ENCODE data around the gene EPB41L3.
"Not testable (repeated sequence)": the region's sequence is repeated elsewhere in the genome, so short reads cannot be mapped to it uniquely, and the experiment has no call there.

EPB41L3 gene

DNA sequence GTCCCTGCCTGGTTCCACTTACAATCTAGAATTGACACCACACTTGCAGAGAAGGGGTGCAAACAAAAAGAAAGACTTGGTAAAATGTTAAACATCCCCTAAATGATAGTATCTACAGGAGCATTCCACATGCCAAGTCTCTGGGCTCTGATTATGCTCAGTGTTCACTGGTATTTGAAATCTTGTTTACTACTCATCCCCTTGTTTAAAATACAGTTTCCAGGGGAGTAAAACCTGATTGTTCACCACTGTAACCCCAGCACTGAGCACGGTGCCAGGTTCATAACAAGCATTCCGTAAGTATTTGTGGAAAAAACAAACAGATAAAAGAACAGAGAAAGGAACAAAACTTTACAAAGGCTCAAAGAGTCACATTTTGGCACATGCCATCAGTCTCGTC is 11.7 kb downstream of the EPB41L3 start:
- no peak for DNase-seq (ENCODE audit: low read depth, low spot score)

DNA sequence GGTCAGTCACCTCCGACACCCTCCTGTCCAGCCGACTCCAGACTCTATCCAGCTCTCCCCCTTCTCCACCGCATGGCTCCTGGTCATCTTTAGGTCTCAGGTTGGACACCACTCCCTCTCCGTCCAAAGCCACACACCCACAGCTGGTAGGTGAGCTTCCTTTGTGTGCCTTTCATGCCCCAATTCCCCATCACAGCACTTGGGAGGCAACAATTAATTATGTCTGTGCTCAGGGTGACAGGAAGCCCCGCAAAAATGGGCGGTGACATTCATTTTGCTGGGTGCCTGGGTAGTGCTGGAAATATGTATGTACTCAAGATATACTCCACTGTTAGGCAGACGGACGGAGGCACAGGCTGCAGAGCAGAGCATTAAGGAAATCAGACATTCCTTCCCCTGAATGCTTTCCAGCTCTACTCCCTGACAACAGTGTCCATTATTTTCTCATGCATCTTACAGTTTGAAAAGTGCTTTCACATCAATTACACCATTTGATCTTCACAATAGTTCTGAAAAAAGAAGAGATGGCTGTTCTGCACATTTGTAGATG is 13.1 kb downstream of the EPB41L3 start:
- no peak for DNase-seq (ENCODE audit: low read depth, low spot score)

DNA sequence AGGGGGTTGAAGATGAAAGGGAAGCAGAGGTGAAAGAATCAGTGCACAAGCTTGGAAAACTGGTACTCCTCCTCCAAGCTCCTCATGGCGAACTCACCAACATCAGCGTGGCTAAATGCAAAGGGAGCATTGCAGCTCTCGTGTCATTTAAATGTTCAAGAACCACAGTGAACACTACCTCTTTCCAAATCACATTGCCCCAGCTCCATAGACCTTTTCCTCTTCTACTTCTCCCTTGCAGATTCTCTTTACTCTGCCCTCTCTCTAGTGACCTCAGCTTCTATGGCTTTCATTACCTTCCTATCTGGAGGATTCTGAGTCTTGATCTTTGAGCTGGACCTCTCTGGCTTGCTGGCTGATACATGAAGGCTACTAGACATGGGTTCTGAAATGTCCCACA is 14.3 kb downstream of the EPB41L3 start:
- DNase-seq (ENCODE audit: low read depth, low spot score): no peak

DNA sequence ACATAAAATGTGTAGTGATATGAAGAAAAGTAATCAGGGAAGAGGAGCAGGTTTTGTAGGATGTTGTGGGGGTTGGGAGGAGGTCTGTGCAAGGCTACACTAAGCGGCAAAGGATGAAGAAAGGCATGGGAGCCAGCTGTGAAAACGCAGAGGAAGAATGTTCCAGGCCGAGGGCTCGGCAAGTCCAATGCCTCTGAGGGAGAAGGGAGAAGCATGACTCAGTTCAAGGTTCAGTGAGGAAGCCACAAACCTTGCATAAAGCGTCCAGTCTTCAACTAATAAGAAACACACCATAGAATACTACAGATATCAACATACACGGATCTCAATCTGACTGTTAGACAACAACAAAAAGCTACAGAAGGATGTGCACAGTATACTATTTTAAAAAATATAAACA is 16.2 kb downstream of the EPB41L3 start:
- no peak for DNase-seq (ENCODE audit: low read depth, low spot score)

DNA sequence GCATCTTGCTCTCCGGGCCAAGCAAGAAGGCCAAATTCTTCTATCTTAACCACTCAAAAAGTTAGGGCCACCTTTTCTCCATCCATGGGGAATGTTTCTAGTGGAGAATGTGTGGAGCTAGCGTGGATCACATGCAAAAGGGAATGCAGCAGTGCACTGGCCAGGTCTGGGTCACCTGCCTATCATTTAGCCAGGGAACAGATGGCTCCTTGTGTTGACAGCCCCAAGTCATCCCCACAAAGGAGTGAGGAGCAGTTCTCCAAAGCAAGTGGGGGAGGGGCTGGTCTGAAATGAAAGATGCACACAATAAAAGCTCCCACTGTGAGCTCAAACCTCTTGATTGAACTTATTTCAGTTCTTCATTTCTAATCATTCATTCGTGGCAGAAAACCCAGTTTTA is 19.1 kb downstream of the EPB41L3 start:
- DNase-seq (ENCODE audit: low read depth, low spot score): no peak

DNA sequence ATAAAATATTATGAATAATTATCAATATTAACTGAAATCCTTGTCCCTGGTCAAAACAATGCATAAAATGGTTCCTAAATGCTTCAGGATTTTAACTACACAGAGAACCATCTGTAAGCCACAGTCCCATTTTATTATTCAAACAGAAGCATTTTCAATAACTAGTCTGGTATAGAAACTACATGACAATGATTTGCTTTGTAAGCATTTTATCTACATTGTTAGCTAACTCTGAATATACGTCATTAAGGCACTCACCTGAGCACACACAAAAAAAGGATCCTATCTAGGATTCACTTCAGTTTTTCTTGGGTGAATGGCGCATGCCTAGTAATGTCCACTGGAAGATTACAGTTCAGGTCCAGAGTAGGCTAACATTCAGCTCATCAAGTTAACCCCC is 22.8 kb downstream of the EPB41L3 start:
- DNase-seq (ENCODE audit: low read depth, low spot score): no peak

DNA sequence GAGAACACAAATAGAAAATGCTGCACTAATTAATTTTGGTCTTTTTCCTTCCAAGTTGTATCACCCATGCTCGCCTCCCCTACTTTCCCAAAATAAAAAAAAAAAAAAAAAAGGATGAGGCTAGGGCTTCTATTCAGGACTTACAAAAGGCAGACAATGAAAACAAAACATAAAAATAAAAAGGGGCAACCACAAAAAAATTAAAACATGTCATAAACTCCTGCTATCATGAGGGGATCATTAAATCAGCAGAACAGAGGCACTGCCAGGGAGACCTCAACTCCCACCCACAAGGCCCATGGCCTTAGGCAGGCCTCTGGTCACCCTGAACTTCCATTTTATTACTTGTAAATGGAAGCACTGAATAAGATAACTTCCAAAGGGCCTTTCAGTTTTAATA is 23.3 kb downstream of the EPB41L3 start:
- no peak for DNase-seq (ENCODE audit: low read depth, low spot score)

DNA sequence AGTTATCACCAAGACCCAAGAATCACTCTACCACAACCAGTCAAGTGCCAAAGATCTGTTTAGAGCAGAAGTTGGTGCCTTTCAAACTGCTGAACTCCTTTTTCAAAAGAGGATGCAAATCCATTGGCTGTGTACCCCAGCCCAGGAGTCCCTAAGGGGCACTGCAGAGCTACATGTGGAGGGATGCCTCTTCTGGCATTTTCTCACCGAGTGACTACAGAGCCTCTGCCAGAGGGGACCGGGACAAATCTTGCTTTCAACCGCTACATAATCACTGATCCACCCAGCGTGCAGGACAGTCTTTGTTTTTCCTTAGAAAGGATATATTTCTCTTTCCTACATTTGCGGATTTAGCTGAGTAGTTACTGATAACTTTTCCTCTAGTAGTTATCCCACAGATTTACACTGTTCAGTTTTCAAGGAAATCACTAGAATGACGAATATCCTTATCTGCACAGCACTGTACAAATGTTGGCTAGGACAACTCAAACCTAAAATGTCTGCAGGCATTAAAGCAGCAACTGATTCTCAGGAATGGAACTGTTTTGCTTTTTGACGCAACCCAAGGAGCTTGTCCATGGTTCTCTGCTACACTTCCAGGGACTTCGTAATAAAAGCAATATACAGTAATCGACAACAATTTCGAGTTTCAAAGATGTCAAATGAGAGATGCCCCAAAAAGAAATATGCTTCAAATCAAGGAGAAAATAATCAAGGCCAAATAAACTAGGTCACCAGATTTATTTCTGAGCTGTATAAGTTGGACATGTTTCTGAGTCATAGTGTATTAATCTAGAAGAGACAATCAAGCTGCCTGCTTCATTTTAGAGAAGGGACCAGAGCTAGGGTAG is 24.1 kb downstream of the EPB41L3 start:
- no peak for DNase-seq (ENCODE audit: low read depth, low spot score)

DNA sequence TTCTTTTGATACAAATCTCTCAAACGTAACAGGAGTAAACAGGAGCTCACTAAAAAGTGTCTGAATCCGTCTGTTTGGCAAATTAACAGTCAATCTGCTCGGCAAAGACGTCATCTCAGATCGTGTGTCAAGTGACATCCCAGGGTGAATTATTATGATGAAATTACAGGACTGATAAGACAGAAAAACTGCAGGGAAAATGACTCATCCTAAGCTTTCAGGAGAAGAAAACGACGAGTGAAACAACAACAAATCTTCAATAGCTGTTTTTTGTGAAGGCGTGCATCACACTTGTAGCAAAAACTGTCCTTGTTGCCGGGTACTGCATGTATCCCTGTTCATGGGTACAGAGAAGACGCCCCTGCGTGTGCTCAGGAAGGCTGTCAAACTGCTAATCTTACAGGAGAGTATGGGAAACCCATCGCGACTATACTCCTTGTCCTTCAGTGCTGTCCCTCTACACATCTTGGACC is 24.9 kb downstream of the EPB41L3 start:
- no peak for DNase-seq (ENCODE audit: low read depth, low spot score)

DNA sequence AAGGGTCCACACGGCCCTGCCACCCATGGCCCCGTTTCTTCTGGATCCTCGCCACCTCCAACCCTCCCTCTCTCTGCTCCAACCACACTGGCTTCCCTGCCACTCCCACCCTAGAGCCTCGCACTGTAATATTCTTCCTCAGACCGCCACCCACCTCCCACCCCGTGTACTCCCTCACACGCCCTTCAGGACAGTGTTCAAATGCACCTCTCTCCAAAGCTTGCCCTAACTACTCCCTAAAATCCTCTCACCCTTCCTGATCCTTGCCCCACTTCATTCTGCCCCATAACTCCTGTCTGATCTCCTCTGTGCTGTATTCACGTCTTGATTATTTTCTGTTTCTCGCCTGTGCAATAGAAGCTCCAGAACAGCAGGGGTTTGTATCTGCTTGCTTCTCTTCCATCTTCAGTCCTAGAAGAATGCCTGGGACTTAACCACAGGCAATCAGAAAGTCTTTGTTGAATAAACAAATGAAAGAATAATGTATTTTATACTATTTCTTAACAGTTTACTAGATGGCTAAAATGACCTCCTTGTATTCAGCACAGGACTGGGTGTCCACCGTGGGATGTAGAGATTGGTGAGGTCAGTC is 25.5 kb downstream of the EPB41L3 start:
- no peak for DNase-seq (ENCODE audit: low read depth, low spot score)

DNA sequence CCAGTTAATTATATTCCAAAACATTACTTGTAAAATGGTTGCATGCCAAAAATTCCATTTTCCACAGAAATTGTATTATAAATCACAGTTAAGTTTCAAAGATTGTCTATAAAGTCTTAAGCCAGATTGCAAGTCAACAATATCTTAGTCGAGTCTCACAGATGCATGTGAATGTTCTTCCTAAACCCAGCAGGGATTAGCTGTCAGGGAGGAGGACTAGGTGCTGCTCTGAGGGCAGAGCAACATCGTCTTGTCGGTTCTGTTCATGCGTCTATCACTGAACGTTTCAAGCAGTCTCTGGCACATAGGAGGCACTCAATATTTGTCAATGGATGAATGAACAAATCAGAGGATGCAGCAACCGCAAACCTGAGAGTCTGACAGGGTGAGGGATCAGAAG is 27.0 kb downstream of the EPB41L3 start:
- DNase-seq (ENCODE audit: low read depth, low spot score): no peak

DNA sequence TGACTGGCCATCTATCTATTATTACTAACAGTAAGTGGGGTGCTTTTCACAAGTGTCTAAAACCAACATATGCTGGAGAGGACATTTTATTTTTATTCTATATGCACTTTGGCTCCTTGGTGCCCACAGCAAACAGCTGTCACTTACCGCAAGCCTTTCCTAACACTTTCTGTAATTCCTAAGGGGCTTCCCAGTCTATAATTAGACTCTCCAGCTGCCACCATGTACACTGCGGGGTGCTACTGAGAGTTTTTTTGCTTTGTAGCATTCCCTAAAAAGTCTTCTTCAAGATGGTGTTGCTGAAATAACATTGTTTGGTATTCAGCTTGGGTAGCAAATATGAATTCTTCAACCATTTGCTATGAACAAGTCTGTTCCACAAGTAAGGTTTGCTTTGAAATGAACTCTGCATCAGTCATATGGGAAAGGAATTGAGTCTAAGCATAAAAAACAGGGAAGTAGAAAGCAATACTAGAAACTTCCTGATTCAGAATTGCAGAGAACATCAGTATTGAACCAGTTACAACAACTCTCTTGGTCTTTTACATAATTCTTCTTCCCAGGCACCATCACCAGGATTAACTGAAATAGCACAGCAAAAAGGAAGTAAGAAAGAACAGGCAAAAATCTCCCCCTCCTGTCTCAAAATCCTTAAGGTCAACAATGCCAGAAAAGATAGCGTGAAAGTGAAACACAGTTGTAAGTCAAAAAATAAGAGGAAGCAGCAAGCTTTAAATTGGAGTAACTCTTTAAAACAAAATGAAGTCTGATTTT is 28.6 kb downstream of the EPB41L3 start:
- no peak for DNase-seq (ENCODE audit: low read depth, low spot score)

DNA sequence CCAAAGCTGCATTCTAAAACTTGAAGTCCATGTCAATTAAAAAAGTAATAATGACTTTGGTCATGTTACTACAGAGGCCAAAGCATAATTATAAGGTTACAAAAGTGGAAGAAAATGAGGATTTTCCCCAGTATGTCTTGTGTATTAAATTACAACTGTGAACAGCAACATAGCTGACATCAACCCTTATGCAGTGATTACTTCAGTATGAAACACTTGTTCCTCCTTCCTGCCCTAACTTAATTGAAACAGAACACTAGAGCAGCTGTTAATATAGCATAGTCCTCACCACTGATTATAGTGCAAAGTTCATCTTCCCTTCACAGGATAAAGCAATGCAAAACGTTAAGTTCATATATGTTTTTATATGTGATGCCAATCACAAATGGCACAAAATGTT is 29.9 kb downstream of the EPB41L3 start:
- DNase-seq (ENCODE audit: low read depth, low spot score): no peak

DNA sequence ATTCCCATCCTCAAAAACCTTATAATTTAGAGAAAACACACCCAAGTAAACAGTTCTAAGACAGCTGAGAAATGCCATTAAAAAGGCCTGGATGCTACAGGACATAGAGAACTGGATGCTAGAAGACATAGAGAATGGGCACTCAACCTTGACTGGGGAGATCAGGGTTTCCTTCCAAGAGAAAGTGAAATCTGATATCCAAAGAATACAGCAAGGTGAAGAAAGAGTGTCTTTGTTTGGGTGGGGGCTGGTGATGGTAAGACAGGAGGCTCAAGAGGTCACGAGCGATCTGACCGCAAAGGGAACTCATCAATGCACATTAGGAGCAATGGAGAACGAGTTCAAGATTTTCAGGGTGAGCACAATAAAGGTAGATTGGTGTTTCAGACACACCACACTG is 31.6 kb downstream of the EPB41L3 start:
- DNase-seq (ENCODE audit: low read depth, low spot score): no peak

DNA sequence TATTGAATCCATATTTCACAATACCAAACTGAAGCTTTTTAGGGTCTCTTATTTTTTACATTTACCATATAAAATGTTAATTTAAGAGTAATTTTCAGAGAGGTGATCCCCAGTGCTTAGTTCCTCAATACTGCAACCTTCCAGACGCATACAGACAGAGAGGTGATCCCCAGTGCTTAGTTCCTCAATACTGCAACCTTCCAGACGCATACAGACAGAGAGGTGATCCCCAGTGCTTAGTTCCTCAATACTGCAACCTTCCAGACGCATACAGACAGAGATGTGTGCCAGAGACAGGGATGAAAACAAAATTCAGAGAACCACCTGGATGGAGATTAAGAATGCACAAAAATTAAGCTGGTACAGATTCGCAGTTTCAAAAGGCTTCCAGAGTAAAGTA is 32.3 kb downstream of the EPB41L3 start:
- not testable (repeated sequence) for DNase-seq (ENCODE audit: low read depth, low spot score)

DNA sequence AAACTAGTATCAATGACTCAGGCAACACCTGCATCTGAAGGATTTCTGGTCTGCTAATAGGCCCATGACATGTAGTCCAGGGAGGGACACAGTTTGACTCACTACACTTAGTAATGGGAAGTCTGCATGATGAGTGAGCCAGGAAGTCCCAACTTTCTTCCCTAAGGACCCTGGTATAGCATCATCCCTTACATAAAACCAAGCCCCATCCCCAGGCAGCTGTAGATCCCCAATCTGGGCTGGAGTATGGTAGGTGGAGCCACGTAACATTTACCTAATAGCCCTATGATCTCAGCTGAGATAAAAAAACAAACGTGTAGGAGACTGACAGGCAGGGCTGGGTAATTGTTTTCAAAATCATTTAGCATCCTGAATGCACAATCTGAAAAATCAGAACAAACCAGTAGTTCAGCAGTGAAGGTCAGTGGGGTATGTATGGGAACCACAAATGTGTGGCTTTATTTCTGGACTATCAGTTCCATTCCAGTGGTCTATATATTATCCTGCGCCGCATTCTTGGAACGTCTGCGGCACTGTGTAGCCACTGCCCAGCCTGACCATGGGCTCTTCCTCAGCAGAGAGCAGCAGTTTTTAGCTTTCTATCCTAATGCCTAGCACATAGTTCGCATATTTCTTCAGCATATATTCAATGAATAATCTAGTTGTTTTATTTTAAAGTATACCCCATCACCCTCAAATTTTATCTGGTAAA is 33.5 kb downstream of the EPB41L3 start:
- no peak for DNase-seq (ENCODE audit: low read depth, low spot score)

DNA sequence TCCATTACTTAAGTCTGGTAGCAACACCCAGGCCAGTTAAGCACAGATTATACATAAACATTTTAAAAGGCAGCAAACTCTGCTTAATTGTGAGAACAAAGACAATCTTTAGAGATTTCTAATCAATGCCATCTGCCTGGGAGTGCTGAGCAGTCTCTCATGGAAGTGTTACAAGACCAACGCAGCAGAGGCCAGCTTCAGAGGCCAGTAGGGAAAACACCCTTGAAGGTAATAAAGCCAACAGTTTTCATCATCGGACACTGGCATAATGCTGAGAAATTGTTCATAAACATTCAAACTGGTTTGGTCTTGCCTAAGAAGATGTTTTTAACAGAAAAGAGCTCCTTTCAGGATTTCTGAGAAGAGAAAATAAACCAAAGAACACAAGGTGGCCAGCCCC is 35.0 kb downstream of the EPB41L3 start:
- DNase-seq (ENCODE audit: low read depth, low spot score): no peak

DNA sequence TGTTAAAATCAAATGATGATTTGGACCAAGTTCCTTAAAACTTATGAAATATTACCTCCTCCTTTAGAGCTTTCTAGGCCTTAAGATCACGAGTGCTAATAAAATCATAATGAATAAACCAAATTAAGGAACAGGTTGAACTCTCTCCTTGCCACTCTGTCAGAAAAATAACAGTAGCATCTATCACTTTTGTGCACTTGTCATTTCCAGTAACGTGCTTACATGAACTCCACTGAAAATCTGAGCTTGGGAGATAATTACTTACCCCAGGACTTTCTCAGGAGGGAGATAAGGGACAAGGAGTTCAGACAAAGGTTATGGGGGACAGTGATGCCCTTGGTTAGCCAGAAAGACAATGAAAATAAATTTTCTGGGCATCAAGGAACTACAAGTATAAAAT is 36.0 kb downstream of the EPB41L3 start:
- no peak for DNase-seq (ENCODE audit: low read depth, low spot score)

DNA sequence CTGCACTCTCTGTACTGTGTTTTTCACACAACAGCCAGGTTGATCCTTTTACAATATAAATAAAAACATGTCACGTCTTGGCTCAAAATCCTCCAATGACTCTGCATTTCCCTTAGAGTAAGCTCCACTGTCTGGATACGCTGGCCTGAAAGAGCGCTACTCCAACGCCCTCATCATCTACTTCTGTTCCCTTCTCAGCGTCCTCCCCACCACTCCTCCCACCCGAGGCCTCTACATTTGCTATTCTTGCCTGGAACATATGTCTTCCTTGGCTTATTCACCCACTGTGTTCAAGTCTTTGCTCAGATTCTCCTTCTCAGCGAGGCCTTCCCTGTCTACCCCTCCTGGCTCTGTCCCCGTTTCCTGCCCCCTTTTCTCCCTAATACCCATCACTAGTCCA is 37.6 kb downstream of the EPB41L3 start:
- DNase-seq (ENCODE audit: low read depth, low spot score): no peak

DNA sequence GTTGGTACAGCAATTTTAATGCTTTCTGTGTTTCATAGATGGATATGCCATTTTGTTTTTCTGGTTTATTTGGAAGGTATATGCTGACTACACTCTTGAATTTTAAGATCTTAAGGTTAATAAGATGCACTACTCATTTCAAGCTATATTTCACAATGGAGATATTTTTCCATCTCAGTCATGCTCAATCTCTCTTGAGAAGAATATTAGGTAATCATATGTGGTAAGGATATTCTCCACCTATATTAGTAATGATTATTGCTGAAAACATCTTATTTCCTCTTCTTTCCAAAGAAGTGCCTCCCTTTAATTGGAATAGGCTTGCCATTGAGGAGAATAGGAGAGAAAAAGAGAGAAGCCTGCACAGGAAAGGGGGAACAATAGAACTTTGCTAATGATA is 40.1 kb downstream of the EPB41L3 start:
- no peak for DNase-seq (ENCODE audit: low read depth, low spot score)

DNA sequence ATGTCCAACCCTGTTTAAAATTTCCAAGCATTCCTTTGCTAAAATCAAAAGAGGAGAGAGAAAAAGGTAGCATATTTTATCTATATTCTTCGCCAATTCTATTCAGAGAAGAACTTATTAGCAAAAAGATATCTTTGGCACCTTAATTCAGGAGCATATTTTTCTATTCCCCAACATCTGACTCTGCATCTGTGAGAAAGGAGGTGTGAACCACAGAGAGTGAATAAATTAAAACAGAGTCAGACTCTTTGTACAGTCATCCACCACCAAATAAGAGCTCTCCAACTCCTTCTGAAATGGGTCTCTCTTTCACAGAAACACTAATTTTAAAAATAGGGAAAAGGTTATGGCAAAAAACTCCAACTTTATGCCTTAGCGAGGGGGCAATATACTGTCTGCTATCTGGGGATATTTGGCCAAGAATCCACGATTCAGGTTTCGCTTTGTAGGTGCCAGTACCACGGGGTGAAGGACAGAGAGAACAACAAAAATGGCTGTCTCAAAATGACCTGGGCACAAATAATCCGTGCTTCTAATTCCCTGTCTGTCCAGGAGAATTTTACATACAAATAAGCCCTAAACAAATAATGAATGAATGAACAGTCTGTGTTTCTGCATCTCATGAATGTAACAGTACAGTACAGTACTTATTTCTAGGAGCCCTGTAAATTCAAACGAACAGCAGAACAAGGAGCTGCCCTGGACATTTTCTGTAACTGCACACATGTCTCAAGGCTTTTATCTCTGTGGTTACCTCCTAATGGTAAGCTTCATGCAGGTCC is 43.4 kb downstream of the EPB41L3 start:
- no peak for DNase-seq (ENCODE audit: low read depth, low spot score)
